HCT116 (cell line): ENCODE data around the gene RPL21. TPM values are rescaled to one million over a fixed set of nuclear protein-coding genes. Genes with fewer than 3 reads are reported as not detected.
A peak's percentile ranks its signal among the peaks of the same experiment; 100 is the strongest.

Source experiments
- ATAC-seq: fragments of 200-7000 bp; cut with Tn5 transposase; 2 replicates; pipeline ENCODE4 v1.9.1; 2020; ENCODE audit warnings: mild to moderate bottlenecking, moderate library complexity
- BruUV-seq: library from RNA; stranded (reverse); fragments of 400-500 nt; replicated peaks from 2 replicates; lab custom pipeline; 2021; lab: Mats Ljungman, UMichigan
- CTCF ChIA-PET: fragments of 300-600 bp; sonication (Branson Sonifier 250); formaldehyde crosslinking; loops from one replicate; lab custom pipeline; 2021; ENCODE audit warnings: antibody characterized with exemption; lab: Charles Lee
- POLR2A ChIA-PET: fragments of 300-600, 350-600 bp; sonication (Branson Sonifier 250); formaldehyde crosslinking; loops from one replicate; lab custom pipeline; 2021; ENCODE audit warnings: antibody characterized with exemption; lab: Charles Lee
- RAD21 ChIA-PET, 2 experiments: fragments of 300-600 bp; sonication (Branson Sonifier 250); formaldehyde crosslinking; loops; one replicate each; lab custom pipeline; 2023; ENCODE audit warnings: low total read pairs in 2 of 2; ENCODE audit not compliant: uncharacterized antibody in 2 of 2, unreplicated experiment in 2 of 2, low non-redundant PET in 1 of 2; lab: Charles Lee
- DNase-seq: peaks from one replicate; pipeline ENCODE4 v3.0.0-alpha.2; 2010; ENCODE audit warnings: low read depth, low spot score
- H2AFZ ChIP-seq: fragments of 200-600 bp; shearing (Covaris generic), sonication (generic); 2 replicates; pipeline ENCODE4 v1.6.1; 2017; ENCODE audit warnings: low read depth, mixed run types, mixed read lengths, antibody characterized with exemption, low read length; ENCODE audit not compliant: poor library complexity, severe bottlenecking
- H3K27ac ChIP-seq: 2 replicates; pipeline ENCODE4 v1.5.1; 2012; ENCODE audit warnings: low read depth, low read length
- H3K27me3 ChIP-seq: fragments of 200-600 bp; sonication (generic); 2 replicates; pipeline ENCODE4 v1.6.1; 2016; ENCODE audit warnings: mixed run types, low read length, mixed read lengths; ENCODE audit not compliant: insufficient read depth
- H3K36me3 ChIP-seq, 2 experiments: fragments of 200-500 bp in 1 of 2; fragments of 200-600 bp in 1 of 2; sonication (Bioruptor generic) in 1 of 2; sonication (generic) in 1 of 2; 2 replicates each; pipeline versions ENCODE4 v1.5.1 to v1.6.1; 2014 to 2016; ENCODE audit warnings: low read length in 2 of 2, inconsistent platforms in 1 of 2, mixed read lengths in 1 of 2, mixed run types in 1 of 2; ENCODE audit not compliant: insufficient read depth in 2 of 2, control insufficient read depth in 1 of 2
- H3K4me1 ChIP-seq, 2 experiments: fragments of 200-600 bp in 1 of 2; sonication (generic) in 1 of 2; 2 replicates each; pipeline versions ENCODE4 v1.5.1 to v1.6.1; 2012 to 2017; ENCODE audit warnings: low read length in 2 of 2, inconsistent platforms in 1 of 2, mild to moderate bottlenecking in 1 of 2, mixed read lengths in 1 of 2, mixed run types in 1 of 2, moderate library complexity in 1 of 2; ENCODE audit not compliant: insufficient read depth in 2 of 2, control insufficient read depth in 1 of 2
- H3K4me2 ChIP-seq: fragments of 200-600 bp; sonication (generic); 2 replicates; pipeline ENCODE4 v1.6.1; 2017; ENCODE audit warnings: mixed run types, low read length, mixed read lengths
- H3K4me3 ChIP-seq, 2 experiments: fragments of 200-600 bp in 1 of 2; sonication (generic) in 1 of 2; replicated peaks in 1 of 2; 2 replicates each; pipeline ENCODE4 v1.5.1; 2011 to 2016; ENCODE audit warnings: low read length in 2 of 2, control low read depth in 1 of 2, low read depth in 1 of 2, mild to moderate bottlenecking in 1 of 2, mixed read lengths in 1 of 2, mixed run types in 1 of 2
- H3K79me2 ChIP-seq: fragments of 200-600 bp; sonication (generic); 2 replicates; pipeline ENCODE4 v1.6.1; 2017; ENCODE audit warnings: mild to moderate bottlenecking, mixed run types, low read length, moderate library complexity, mixed read lengths; ENCODE audit not compliant: insufficient read depth
- H3K9ac ChIP-seq: fragments of 200-600 bp; sonication (generic); 2 replicates; pipeline ENCODE4 v1.6.1; 2016; ENCODE audit warnings: low read length, mixed read lengths
- H3K9me2 ChIP-seq: fragments of 200-600 bp; sonication (generic), shearing (Covaris generic); 2 replicates; pipeline ENCODE4 v1.6.1; 2017; ENCODE audit warnings: mixed run types, mild to moderate bottlenecking, moderate library complexity; ENCODE audit not compliant: insufficient read depth
- H3K9me3 ChIP-seq, 2 experiments: fragments of 200-500 bp in 1 of 2; fragments of 200-600 bp in 1 of 2; sonication (Bioruptor generic) in 1 of 2; sonication (generic) in 1 of 2; 2 replicates each; pipeline ENCODE4 v1.6.1; 2014 to 2017; ENCODE audit warnings: low read length in 2 of 2, mixed read lengths in 2 of 2, inconsistent platforms in 1 of 2, low read depth in 1 of 2, mild to moderate bottlenecking in 1 of 2, mixed run types in 1 of 2, moderate library complexity in 1 of 2; ENCODE audit not compliant: control insufficient read depth in 1 of 2, insufficient read depth in 1 of 2
- H4K20me1 ChIP-seq: fragments of 200-600 bp; sonication (generic), shearing (Covaris generic); 2 replicates; pipeline ENCODE4 v1.6.1; 2017; ENCODE audit warnings: mixed run types, mild to moderate bottlenecking, moderate library complexity; ENCODE audit not compliant: insufficient read depth
- CBX3 ChIP-seq: IDR thresholded peaks from 2 replicates; pipeline ENCODE4 v1.6.1; 2012; ENCODE audit warnings: low read depth
- CTCF ChIP-seq, 3 experiments: fragments of 200-600 bp in 1 of 3; sonication (generic) in 1 of 3; IDR thresholded peaks in 2 of 3; conservative IDR thresholded peaks in 1 of 3; 2 replicates each; pipeline ENCODE4 v1.5.1; 2012 to 2017; ENCODE audit warnings: low read depth in 2 of 3, low read length in 2 of 3, antibody characterized with exemption in 1 of 3, borderline replicate concordance in 1 of 3, control low read depth in 1 of 3, mild to moderate bottlenecking in 1 of 3, mixed read lengths in 1 of 3, mixed run types in 1 of 3, moderate library complexity in 1 of 3; ENCODE audit not compliant: insufficient read depth in 1 of 3
- ELF1 ChIP-seq: IDR thresholded peaks from 2 replicates; pipeline ENCODE4 v1.6.1; 2012; ENCODE audit warnings: low read depth, borderline replicate concordance
- EZH2phosphoT487 ChIP-seq: fragments of 200-600 bp; IDR thresholded peaks from 2 replicates; pipeline ENCODE4 v1.6.1; 2018; ENCODE audit warnings: antibody characterized with exemption, borderline replicate concordance
- JUND ChIP-seq: IDR thresholded peaks from 2 replicates; pipeline ENCODE4 v1.6.1; 2012
- SIN3A ChIP-seq: IDR thresholded peaks from 2 replicates; pipeline ENCODE4 v1.6.1; 2012; ENCODE audit warnings: low read depth
- SP1 ChIP-seq: IDR thresholded peaks from 2 replicates; pipeline ENCODE4 v1.6.1; 2012; ENCODE audit warnings: low read depth
- SRF ChIP-seq: IDR thresholded peaks from 2 replicates; pipeline ENCODE4 v1.6.1; 2012; ENCODE audit warnings: low read depth
- YY1 ChIP-seq: IDR thresholded peaks from 2 replicates; pipeline ENCODE4 v1.6.1; 2011; ENCODE audit warnings: low read length, low read depth, moderate library complexity, mild to moderate bottlenecking; ENCODE audit not compliant: insufficient replicate concordance; ENCODE audit errors: extremely low read depth
- ZFX ChIP-seq: fragments of 450-650 bp; IDR thresholded peaks from 2 replicates; pipeline ENCODE4 v1.6.1; 2017
- intact Hi-C: fragments of 100-400 bp; cut with micrococcal nuclease; formaldehyde crosslinking; loops from 2 replicates; pipeline ENCODE4 v1.10.0; 2022
- total RNA-seq: library from RNA; stranded (reverse); gene quantifications from one replicate; pipeline ENCODE4 v1.2.1, GENCODE V29; 2021; ENCODE audit not compliant: unreplicated experiment
- TF ChIP-seq, protein P1 (sequence below): IDR thresholded peaks from 2 replicates; pipeline ENCODE4 v1.6.1; 2012
- TF ChIP-seq, protein P2 (sequence below): IDR thresholded peaks from 2 replicates; pipeline ENCODE4 v1.6.1; 2012
- TF ChIP-seq, protein P3 (sequence below): IDR thresholded peaks from 2 replicates; pipeline ENCODE4 v1.6.1; 2012; ENCODE audit warnings: low read depth

Gene RPL21
- total RNA-seq, 1 experiment from 2014 or later: 915 TPM

DNA sequence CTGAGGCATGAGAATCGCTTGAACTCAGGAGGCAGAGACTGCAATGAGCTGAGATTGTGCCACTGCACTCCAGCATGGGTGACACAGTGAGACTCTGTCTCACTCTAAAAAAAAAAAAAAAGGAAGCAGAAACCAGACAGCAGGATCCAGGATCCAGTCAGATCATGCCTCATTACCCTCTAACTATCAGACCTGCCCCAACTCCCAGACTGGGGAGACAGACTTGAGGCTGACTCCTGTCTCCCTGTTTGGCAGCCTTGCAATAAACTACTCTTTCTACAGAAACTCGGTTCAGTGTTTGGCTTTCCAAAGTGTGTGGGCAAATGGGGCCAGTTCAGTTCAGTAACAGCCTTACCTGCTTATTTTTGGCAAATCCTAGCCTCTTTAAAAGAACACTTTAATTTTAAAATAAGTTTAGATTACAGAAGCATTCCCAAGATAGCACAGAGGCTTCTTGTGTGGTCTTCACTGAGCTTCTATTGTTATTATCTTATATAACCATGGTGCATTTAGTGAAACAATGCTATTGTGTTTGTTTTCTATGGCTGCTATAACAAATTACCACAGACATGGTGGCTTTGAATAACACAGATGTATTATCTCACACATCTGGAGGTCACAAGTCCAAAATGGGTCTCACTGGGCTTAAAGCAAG is 37.8 kb downstream of the RPL21 start:
- H4K20me1 ChIP-seq: no peaks in the 10 kb centered on the region
- no TSS peak for BruUV-seq
- DNase-seq (no peak), ATAC-seq (no peak)
- H2AFZ ChIP-seq: no peak overlapping the region
- RAD21 ChIA-PET: no interaction called here
- TF ChIP-seq SP1: no peak
- TF ChIP-seq SIN3A: no peak
- no peak overlapping the region for H3K27ac ChIP-seq
- no peaks in the 10 kb centered on the region for H3K36me3 ChIP-seq
- CTCF ChIA-PET: interaction anchor here (1.3 kb wide), 1 partner anchor 19 kb away, joined by 4 read pairs; the partner anchor contains the start of gene RASL11A
- H3K27me3 ChIP-seq: no peaks in the 10 kb centered on the region
- intact Hi-C loops: no loop called here
- H3K9me3 ChIP-seq: no peaks in the 10 kb centered on the region
- no peaks in the 10 kb centered on the region for H3K9me2 ChIP-seq
- no peak overlapping the region for H3K4me2 ChIP-seq
- peaks cover 0 to 1% of the 10 kb centered on the region in 2 experiments; a peak in 1 of 4 replicates for H3K4me1 ChIP-seq
- no peaks in the 10 kb centered on the region for H3K79me2 ChIP-seq
- no peak overlapping the region for H3K4me3 ChIP-seq
- no peak overlapping the region for H3K9ac ChIP-seq
- POLR2A ChIA-PET: no interaction called here

GRCh38 chr13:27290715-27291114 is 39.4 kb downstream of the RPL21 start:
- Histone ChIP-seq H3K9ac (no peak overlapping the region), H2AFZ (no peak overlapping the region), H3K4me3 (no peak overlapping the region), H3K4me1 (no peaks in the 10 kb centered on the region), H3K27ac (no peak overlapping the region), H3K79me2 (no peaks in the 10 kb centered on the region), H3K4me2 (no peak overlapping the region), H3K9me3 (no peaks in the 10 kb centered on the region), H3K9me2 (no peaks in the 10 kb centered on the region), H3K27me3 (no peaks in the 10 kb centered on the region), H4K20me1 (no peaks in the 10 kb centered on the region), H3K36me3 (no peaks in the 10 kb centered on the region)
- BruUV-seq: no TSS peak
- RAD21 ChIA-PET: no interaction called here
- CTCF ChIA-PET: no interaction called here
- POLR2A ChIA-PET: no interaction called here
- TF ChIP-seq, protein P1, sequence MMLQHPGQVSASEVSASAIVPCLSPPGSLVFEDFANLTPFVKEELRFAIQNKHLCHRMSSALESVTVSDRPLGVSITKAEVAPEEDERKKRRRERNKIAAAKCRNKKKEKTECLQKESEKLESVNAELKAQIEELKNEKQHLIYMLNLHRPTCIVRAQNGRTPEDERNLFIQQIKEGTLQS: no peak
- TF ChIP-seq ELF1 (no peak), JUND (no peak), CBX3 (no peak), ZFX (no peak), YY1 (no peak), CTCF (IDR thresholded peaks at IDR 0.05 in 2 of 3, conservative IDR thresholded peaks at IDR 0.05 in 1 of 3; ENCODE audit: borderline replicate concordance in 1 of 3, insufficient read depth in 1 of 3, low read depth in 2 of 3, low read length in 2 of 3) (no peak), EZH2phosphoT487 (no peak), SRF (no peak), SIN3A (no peak)
- TF ChIP-seq, protein P2, sequence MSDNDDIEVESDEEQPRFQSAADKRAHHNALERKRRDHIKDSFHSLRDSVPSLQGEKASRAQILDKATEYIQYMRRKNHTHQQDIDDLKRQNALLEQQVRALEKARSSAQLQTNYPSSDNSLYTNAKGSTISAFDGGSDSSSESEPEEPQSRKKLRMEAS: no peak
- TF ChIP-seq, protein P3, sequence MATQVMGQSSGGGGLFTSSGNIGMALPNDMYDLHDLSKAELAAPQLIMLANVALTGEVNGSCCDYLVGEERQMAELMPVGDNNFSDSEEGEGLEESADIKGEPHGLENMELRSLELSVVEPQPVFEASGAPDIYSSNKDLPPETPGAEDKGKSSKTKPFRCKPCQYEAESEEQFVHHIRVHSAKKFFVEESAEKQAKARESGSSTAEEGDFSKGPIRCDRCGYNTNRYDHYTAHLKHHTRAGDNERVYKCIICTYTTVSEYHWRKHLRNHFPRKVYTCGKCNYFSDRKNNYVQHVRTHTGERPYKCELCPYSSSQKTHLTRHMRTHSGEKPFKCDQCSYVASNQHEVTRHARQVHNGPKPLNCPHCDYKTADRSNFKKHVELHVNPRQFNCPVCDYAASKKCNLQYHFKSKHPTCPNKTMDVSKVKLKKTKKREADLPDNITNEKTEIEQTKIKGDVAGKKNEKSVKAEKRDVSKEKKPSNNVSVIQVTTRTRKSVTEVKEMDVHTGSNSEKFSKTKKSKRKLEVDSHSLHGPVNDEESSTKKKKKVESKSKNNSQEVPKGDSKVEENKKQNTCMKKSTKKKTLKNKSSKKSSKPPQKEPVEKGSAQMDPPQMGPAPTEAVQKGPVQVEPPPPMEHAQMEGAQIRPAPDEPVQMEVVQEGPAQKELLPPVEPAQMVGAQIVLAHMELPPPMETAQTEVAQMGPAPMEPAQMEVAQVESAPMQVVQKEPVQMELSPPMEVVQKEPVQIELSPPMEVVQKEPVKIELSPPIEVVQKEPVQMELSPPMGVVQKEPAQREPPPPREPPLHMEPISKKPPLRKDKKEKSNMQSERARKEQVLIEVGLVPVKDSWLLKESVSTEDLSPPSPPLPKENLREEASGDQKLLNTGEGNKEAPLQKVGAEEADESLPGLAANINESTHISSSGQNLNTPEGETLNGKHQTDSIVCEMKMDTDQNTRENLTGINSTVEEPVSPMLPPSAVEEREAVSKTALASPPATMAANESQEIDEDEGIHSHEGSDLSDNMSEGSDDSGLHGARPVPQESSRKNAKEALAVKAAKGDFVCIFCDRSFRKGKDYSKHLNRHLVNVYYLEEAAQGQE: no peak
- no peak for DNase-seq
- intact Hi-C loops: no loop called here
- peak; percentile 54 for ATAC-seq
